Fibroblast of pulmonary artery (primary cell): Measurements from ENCODE around the gene ECI1.
"Not testable (repeated sequence)": the region's sequence is repeated elsewhere in the genome, so short reads cannot be mapped to it uniquely, and the experiment has no call there.

ENCODE experiments used
- DNase-seq: peaks from one replicate; pipeline ENCODE4 v3.0.0-alpha.2; 2010; ENCODE audit warnings: low read depth
- H3K4me3 ChIP-seq: replicated peaks from 2 replicates; pipeline ENCODE4 v1.5.1; 2011; ENCODE audit warnings: low read depth, mild to moderate bottlenecking, control low read depth, low read length, moderate library complexity
- TF ChIP-seq, protein P1 (sequence below): IDR thresholded peaks from 2 replicates; pipeline ENCODE4 v1.5.1; 2011; ENCODE audit warnings: mild to moderate bottlenecking, control low read depth, low read length, inconsistent platforms; ENCODE audit errors: missing control alignments

Gene ECI1

DNA sequence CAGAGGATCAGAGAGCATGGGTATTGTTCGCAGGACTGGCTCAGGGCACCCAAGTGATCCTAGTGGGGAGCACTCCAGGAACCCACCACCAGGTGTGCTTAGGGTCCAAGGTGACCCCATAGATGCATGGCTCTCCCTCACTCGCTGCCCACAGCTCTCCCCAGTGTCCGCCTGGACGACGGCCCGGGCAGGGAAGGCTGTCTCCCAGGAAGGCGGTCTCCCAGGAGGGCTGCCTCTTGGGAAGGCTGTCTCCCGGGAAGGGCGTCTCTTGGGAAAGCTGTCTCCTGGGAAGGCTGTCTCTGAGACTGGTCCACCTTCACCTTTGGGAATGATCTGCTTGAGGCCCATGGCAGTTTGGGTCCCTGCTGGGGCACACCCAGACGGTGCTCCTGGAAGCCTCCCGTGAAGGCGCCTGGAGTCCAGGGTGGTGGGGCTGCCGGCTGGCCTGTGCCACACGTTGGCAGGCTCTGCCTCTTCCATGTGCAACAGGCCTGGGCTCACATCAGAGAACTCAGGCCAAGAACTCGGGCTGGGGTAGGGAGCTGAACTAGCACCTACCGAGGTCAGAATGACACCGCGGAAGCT is 5.0 kb downstream of the ECI1 start:
- TF ChIP-seq, protein P1, sequence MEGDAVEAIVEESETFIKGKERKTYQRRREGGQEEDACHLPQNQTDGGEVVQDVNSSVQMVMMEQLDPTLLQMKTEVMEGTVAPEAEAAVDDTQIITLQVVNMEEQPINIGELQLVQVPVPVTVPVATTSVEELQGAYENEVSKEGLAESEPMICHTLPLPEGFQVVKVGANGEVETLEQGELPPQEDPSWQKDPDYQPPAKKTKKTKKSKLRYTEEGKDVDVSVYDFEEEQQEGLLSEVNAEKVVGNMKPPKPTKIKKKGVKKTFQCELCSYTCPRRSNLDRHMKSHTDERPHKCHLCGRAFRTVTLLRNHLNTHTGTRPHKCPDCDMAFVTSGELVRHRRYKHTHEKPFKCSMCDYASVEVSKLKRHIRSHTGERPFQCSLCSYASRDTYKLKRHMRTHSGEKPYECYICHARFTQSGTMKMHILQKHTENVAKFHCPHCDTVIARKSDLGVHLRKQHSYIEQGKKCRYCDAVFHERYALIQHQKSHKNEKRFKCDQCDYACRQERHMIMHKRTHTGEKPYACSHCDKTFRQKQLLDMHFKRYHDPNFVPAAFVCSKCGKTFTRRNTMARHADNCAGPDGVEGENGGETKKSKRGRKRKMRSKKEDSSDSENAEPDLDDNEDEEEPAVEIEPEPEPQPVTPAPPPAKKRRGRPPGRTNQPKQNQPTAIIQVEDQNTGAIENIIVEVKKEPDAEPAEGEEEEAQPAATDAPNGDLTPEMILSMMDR = no peak
- no peak for DNase-seq
- no peak overlapping the region for H3K4me3 ChIP-seq

DNA sequence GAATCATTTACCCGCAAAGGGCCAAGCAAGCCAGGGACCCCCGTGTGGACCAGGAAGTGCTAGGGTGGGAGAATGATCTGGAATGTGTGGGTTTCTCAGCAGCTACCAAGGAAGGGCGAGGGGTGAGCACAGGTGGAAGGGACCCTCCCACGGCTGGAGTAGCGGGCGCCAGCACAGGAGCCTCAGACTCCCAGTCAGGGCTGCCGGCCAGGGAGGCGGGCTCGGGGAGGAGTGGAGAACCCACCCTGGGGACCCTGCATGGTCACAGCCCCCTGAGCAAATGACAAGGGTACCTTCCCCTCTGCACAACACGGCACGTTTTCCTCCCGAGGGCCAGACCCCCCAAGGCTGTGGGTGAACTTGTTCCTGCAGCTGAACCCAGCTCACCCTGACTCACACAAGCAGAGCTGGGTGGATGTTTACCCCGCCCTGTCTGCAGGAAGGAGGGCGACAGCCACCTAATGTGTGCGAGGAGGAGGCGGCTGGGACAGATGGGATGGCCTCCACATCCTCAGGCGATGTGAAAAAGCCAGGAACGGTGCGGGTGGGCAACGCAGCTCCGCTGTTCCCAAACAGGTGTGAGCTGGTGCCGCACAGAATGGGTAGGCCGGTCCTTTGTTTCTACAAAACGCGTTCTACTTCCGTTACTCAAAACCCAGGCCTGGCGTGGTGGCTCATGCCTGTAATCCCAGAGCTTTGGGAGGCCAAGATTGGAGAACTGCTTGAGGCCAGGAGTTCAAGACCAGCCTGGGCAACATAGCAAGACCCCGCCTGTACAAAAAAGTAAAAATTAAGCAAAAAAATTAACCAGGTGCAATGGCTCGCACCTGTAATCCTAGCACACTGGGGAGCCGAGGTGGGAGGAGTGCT is 6.2 kb downstream of the ECI1 start:
- no peak overlapping the region for H3K4me3 ChIP-seq
- DNase-seq = no peak
- TF ChIP-seq, protein P1 = no peak

DNA sequence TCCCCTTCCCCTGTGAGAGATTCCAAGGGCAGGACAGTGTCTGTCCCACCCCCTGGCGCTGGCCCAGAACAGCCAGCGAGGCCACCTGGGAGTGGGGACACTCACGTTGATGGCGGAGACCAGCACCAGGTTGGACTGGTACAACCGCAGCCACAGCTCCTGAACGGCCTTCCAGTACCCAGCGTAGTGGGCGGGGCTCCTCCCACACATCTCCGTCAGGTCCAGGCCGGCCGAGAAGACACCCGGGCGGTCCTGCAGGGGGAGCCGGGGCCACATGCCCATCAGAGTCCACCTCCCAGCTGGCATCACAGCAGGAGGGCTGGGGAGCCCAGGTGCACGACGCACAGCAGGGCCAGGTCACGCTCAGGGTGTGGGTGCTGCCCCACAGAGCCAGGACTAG is 7.1 kb downstream of the ECI1 start:
- H3K4me3 ChIP-seq = no peak overlapping the region
- no peak for DNase-seq
- TF ChIP-seq, protein P1 = no peak

DNA sequence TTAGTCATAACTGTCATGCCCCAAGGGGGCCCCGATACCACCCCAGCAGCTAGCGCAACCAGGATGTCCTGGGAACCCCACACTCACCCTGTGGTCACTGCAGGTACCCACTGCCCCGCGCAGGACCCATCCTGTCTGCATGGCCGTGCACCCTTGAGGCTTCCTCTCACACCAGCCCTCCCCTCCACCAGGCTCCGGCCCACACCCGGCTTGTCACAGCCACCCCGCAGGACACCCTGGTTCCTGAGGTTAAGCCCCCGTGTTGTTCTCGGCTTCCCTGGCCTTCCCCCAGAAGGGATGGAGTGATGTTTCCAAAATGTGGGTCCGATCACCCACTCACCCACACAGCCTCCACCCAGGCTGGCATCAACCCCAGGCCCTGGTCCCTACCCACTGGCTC is 7.6 kb downstream of the ECI1 start:
- TF ChIP-seq, protein P1 = no peak
- H3K4me3 ChIP-seq = no peak overlapping the region
- no peak for DNase-seq

DNA sequence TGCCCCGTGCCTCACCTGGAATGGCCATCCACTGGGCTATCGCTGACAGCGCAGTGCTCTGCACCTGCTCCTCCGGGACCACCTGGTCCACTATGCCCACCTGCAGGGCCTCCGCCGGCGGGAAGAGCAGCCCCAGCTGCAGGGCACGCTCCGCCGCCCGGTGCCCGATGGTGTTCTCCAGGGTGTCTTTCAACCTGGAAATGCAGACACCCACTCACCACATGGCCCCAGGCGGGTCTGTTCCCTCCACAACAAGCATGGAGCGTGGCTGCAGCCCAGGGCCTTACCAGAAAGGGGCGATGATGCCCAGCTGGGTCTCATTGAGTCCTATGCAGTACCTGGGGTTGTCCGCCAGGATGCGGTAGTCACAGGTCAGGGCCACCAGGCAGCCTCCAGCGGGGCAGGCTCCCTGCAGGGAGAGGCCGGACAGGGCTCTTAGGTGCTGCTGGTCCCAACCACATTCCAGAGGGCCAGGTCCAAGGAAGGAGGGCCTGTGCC is 8.3 kb downstream of the ECI1 start:
- H3K4me3 ChIP-seq = no peak overlapping the region
- no peak for DNase-seq
- TF ChIP-seq, protein P1 = no peak

DNA sequence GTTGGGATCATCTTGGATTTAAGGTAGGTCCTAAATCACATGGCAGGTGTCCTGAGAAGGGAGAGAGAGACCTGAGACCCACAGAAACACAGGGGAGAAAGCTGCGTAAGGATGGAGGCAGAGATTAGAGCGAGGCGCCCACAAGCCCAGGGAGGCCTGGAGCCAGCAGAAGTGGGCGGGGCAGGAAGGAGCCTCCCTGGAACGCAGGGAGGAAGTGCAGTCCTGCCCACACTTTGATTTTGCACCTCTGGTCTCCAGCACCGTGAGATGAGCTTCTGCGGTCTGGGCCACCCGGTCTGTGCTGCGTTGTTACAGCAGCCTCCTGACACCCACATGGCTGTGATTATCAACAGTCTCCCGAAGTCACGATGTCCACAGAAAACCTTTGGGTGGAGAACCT is 8.8 kb downstream of the ECI1 start:
- DNase-seq = no peak
- TF ChIP-seq, protein P1 = no peak
- no peak overlapping the region for H3K4me3 ChIP-seq

DNA sequence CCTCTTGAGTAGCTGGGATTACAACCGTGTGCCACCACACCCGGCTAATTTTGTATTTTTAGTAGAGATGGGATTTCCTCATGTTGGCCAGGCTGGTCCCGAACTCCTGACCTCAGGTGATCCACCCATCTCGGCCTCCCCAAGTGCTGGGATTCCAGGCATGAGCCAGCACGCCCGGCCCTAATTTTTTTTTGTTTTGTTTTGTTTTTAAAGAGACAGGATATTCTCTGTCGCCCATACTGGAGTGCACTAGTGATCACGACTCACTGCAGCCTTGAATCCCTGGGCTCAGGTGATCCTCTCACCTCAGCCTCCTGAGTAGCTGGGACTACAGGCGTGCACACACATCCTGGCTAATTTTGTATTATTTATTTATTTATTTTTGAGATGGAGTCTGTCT is 11.1 kb downstream of the ECI1 start:
- DNase-seq, H3K4me3 ChIP-seq: not testable (repeated sequence)
